Spleen (tissue), 11 donors: ENCODE results near the gene KCP. TPM values are rescaled to one million over a fixed set of nuclear protein-coding genes. Genes with fewer than 3 reads are reported as not detected.
A peak's percentile ranks its signal among the peaks of the same experiment; 100 is the strongest.

Experiments
- DNase-seq: peaks from one replicate; pipeline ENCODE4 v3.0.0-alpha.2; 2020
- H3K27ac ChIP-seq, 8 donors: fragments of 200-600 bp; sonication (generic) in 7 of 8; 1 replicate in 4 of 8; 2 replicates in 4 of 8; pipeline versions ENCODE4 v1.5.0 to v1.8.0; 2016 to 2021; ENCODE audit warnings: inconsistent platforms in 4 of 8, mild to moderate bottlenecking in 4 of 8, moderate library complexity in 1 of 8
- H3K27me3 ChIP-seq, 7 donors: fragments of 200-600 bp; sonication (generic) in 6 of 7; replicated peaks in 1 of 7; 1 replicate in 4 of 7; 2 replicates in 3 of 7; pipeline versions ENCODE4 v1.5.0 to v1.8.0; 2016 to 2021; ENCODE audit warnings: inconsistent platforms in 3 of 7, mild to moderate bottlenecking in 1 of 7
- H3K36me3 ChIP-seq, 6 donors: fragments of 200-600 bp; sonication (generic) in 5 of 6; 1 replicate in 4 of 6; 2 replicates in 2 of 6; pipeline versions ENCODE4 v1.5.0 to v1.8.0; 2016 to 2021; ENCODE audit warnings: inconsistent platforms in 2 of 6
- H3K4me1 ChIP-seq, 6 donors: fragments of 200-600 bp; sonication (generic) in 5 of 6; 1 replicate in 3 of 6; 2 replicates in 3 of 6; pipeline versions ENCODE4 v1.5.0 to v1.8.0; 2016 to 2021; ENCODE audit warnings: inconsistent platforms in 3 of 6
- H3K4me3 ChIP-seq, 8 donors: fragments of 200-600 bp; sonication (generic) in 7 of 8; 1 replicate in 4 of 8; 2 replicates in 4 of 8; pipeline versions ENCODE4 v1.5.0 to v1.8.0; 2016 to 2021; ENCODE audit warnings: inconsistent platforms in 4 of 8, mild to moderate bottlenecking in 4 of 8, moderate library complexity in 2 of 8
- H3K9me3 ChIP-seq, 8 donors: fragments of 200-600 bp; sonication (generic) in 7 of 8; 1 replicate in 4 of 8; 2 replicates in 4 of 8; pipeline versions ENCODE4 v1.5.0 to v1.8.0; 2016 to 2021; ENCODE audit warnings: inconsistent platforms in 4 of 8
- CTCF ChIP-seq, 11 experiments: fragments of 200-600 bp in 7 of 11; fragments of 450-650 bp in 4 of 11; sonication (generic) in 4 of 11; IDR thresholded peaks in 8 of 11; conservative IDR thresholded peaks in 3 of 11; 1 replicate in 7 of 11; 2 replicates in 4 of 11; pipeline versions ENCODE4 v1.4.0 to v1.8.0; 2016 to 2021; ENCODE audit warnings: antibody characterized with exemption in 11 of 11, inconsistent platforms in 4 of 11, mild to moderate bottlenecking in 1 of 11
- POLR2A ChIP-seq, 3 donors: fragments of 450-650 bp; IDR thresholded peaks; one replicate each; pipeline ENCODE4 v1.5.1; 2017; ENCODE audit warnings: antibody characterized with exemption in 3 of 3, mild to moderate bottlenecking in 1 of 3
- POLR2AphosphoS5 ChIP-seq, 3 donors: sonication (generic); formaldehyde crosslinking; IDR thresholded peaks; one replicate each; pipeline ENCODE4 v1.5.1; 2017; ENCODE audit warnings: antibody characterized with exemption in 3 of 3
- WGBS, 5 donors: extraction: QIAGEN DNeasy Blood & Tissue Kit in 3 of 5; methylation state at CpG; one replicate each; pipeline versions ENCODE4 v1.1.5 to v1.1.7; 2013 to 2018; 5-methylcytosine and 5-hydroxymethylcytosine counted together
- intact Hi-C: fragments of 100-400 bp; cut with DNase I; formaldehyde crosslinking; loops from one replicate; pipeline ENCODE4 v1.15.0; 2023; ENCODE audit warnings: low total_unique reads
- polyA plus RNA-seq, 3 donors: library from polyadenylated mRNA; stranded (reverse); fragments of 200-250 nt; gene quantifications; one replicate each; pipeline ENCODE4 v1.2.1, GENCODE V29; 2013
- total RNA-seq, 7 donors: library from RNA; depleted of rRNA in 3 of 7; stranded (reverse); fragments of >200 nt in 3 of 7; fragmentation: NEBNext Ultra II Directional in 4 of 7; extraction: Animal tissue kit (Norgen Biotek cat#: 25700) in 4 of 7; gene quantifications; one replicate each; pipeline versions ENCODE4 v1.1.0 to v1.2.1, GENCODE V29; 2016 to 2021
- donor health status: healthy with polysubstance abuse.
- donor health status: DM: no; HTN: no; CAD: no; lungs with moderate emphysema.
- donor health status: DM: no; HTN: no; CAD: no.
- donor health status: Bipolar disorder and iron deficiency.
- donor health status: healthy.
- donor health status: DM: no; HTN: no; CAD: no.
- donor health status: DM: yes; HTN: yes; CAD: no.

Gene KCP
- total and polyA plus RNA-seq, 10 donors, result 0.06 to 2.1 (median 0.71) TPM

GRCh38 chr7:128862571-128863432 is 47.7 kb downstream of the KCP start, which contains the start of gene ATP6V1F:
TSS of gene ATP6V1F (plus strand) at chr7:128862856. CDS start at chr7:128862905, 49 bp downstream.
- peak within 1 kb of the TSS; percentile 68 to 90 (median 84) for H3K27ac ChIP-seq
- no peaks in the 10 kb centered on the region for H3K9me3 ChIP-seq
- TF ChIP-seq CTCF (IDR thresholded peaks at IDR 0.05 in 8 of 11, conservative IDR thresholded peaks at IDR 0.05 in 3 of 11), result peak in 2 of 11 experiments; percentile 6 to 29
- TF ChIP-seq POLR2AphosphoS5 (IDR thresholded peaks at IDR 0.05), result peak; percentile 92 to 96 (median 94)
- TF ChIP-seq POLR2A (IDR thresholded peaks at IDR 0.05), result no peak
- WGBS, 5 donors, result 0 to 1% (median 0%) methylated on average over 37 to 65 of the region's 65 CpGs
- DNase-seq, result peak; percentile 99
- intact Hi-C loops, result no loop called here
- no peaks in the 10 kb centered on the region for H3K27me3 ChIP-seq
- peak within 1 kb of the TSS; percentile 69 to 92 (median 79) for H3K4me3 ChIP-seq
- H3K4me1 ChIP-seq, result peaks cover 8 to 51% (median 28%) of the 10 kb centered on the region in 6 donors
- peaks cover 0 to 26% (median 14%) of the 10 kb centered on the region in 6 donors for H3K36me3 ChIP-seq

- H3K27ac ChIP-seq, result peak overlapping the region in 6 of 8 donors; percentile 82 to 90 (median 86)
- 69 to 75% (median 74%) methylated on average over 15 of the region's 15 CpGs for WGBS, 5 donors
- TF ChIP-seq POLR2A (IDR thresholded peaks at IDR 0.05) (no peak), POLR2AphosphoS5 (IDR thresholded peaks at IDR 0.05) (no peak)
These were observed 48.4 kb downstream of the KCP start for GRCh38 chr7:128861957-128862570.

GRCh38 chr7:128860158-128861073 is 50.1 kb downstream of the KCP start:
- Histone ChIP-seq H3K9me3 (no peaks in the 10 kb centered on the region), H3K27me3 (no peaks in the 10 kb centered on the region), H3K4me1 (peaks cover 8 to 46% (median 28%) of the 10 kb centered on the region in 6 donors), H3K36me3 (peaks cover 0 to 11% (median 6%) of the 10 kb centered on the region in 6 donors), H3K27ac (no peak overlapping the region), H3K4me3 (no peak overlapping the region)
- no peak for DNase-seq
- WGBS, 5 donors, result 47 to 53% (median 52%) methylated on average over 10 of the region's 10 CpGs
- TF ChIP-seq CTCF (IDR thresholded peaks at IDR 0.05 in 8 of 11, conservative IDR thresholded peaks at IDR 0.05 in 3 of 11) (no peak), POLR2A (IDR thresholded peaks at IDR 0.05) (no peak), POLR2AphosphoS5 (IDR thresholded peaks at IDR 0.05) (no peak)
- intact Hi-C loops, result no loop called here

More at GRCh38 chr7:128861957-128862570, 48.4 kb downstream of the KCP start:
- intact Hi-C loops, result no loop called here
- Histone ChIP-seq H3K4me1 (peaks cover 8 to 49% (median 28%) of the 10 kb centered on the region in 6 donors), H3K4me3 (peak overlapping the region in 7 of 8 donors; percentile 69 to 92 (median 81)), H3K9me3 (no peaks in the 10 kb centered on the region), H3K27me3 (no peaks in the 10 kb centered on the region), H3K36me3 (peaks cover 0 to 26% (median 14%) of the 10 kb centered on the region in 6 donors)
- DNase-seq, result no peak
